H9 (cell line): ENCODE results near the gene ZDHHC24. TPM values are rescaled to one million over a fixed set of nuclear protein-coding genes. Genes with fewer than 3 reads are reported as not detected.
A peak's percentile ranks its signal among the peaks of the same experiment; 100 is the strongest.

Source experiments
- DNase-seq: peaks from one replicate; pipeline ENCODE4 v3.0.0-alpha.2; 2017
- H2AFZ ChIP-seq: one replicate; pipeline ENCODE4 v1.6.1; 2013; ENCODE audit warnings: mild to moderate bottlenecking, low read length, control low read depth, moderate library complexity
- H2AK5ac ChIP-seq: 2 replicates; pipeline ENCODE4 v1.6.1; 2013; ENCODE audit warnings: low read length, control low read depth, mixed read lengths; ENCODE audit not compliant: insufficient read length
- H2BK120ac ChIP-seq: one replicate; pipeline ENCODE4 v1.6.1; 2013; ENCODE audit warnings: low read depth, mild to moderate bottlenecking, low read length, control low read depth, inconsistent platforms; ENCODE audit not compliant: poor library complexity, severe bottlenecking
- H2BK12ac ChIP-seq: 2 replicates; pipeline ENCODE4 v1.6.1; 2013; ENCODE audit warnings: low read length, control low read depth, mixed read lengths, low read depth; ENCODE audit not compliant: insufficient read length
- H2BK15ac ChIP-seq: 2 replicates; pipeline ENCODE4 v1.6.1; 2013; ENCODE audit warnings: low read depth, low read length, control low read depth
- H2BK20ac ChIP-seq: one replicate; pipeline ENCODE4 v1.6.1; 2013; ENCODE audit warnings: low read depth, mild to moderate bottlenecking, low read length, control low read depth, inconsistent platforms; ENCODE audit not compliant: poor library complexity, severe bottlenecking
- H2BK5ac ChIP-seq: 2 replicates; pipeline ENCODE4 v1.6.1; 2013; ENCODE audit warnings: low read length, control low read depth, mixed read lengths; ENCODE audit not compliant: insufficient read length
- H3K14ac ChIP-seq: 2 replicates; pipeline ENCODE4 v1.6.1; 2013; ENCODE audit warnings: low read length, control low read depth; ENCODE audit not compliant: insufficient read depth
- H3K18ac ChIP-seq: 2 replicates; pipeline ENCODE4 v1.6.1; 2013; ENCODE audit warnings: low read depth, mild to moderate bottlenecking, mixed read lengths, low read length, control low read depth; ENCODE audit not compliant: insufficient read length
- H3K23ac ChIP-seq: 2 replicates; pipeline ENCODE4 v1.6.1; 2013; ENCODE audit warnings: low read length, control low read depth, mixed read lengths, low read depth; ENCODE audit not compliant: insufficient read length
- H3K23me2 ChIP-seq: 2 replicates; pipeline ENCODE4 v1.6.1; 2013; ENCODE audit warnings: low read depth, mild to moderate bottlenecking, mixed read lengths, low read length, control low read depth; ENCODE audit not compliant: insufficient read length, poor library complexity, severe bottlenecking
- H3K27ac ChIP-seq: 2 replicates; pipeline ENCODE4 v1.5.1; 2013; ENCODE audit warnings: low read length, control low read depth, mixed read lengths, low read depth; ENCODE audit not compliant: insufficient read length
- H3K27me3 ChIP-seq: 2 replicates; pipeline ENCODE4 v1.6.1; 2013; ENCODE audit warnings: low read length, control low read depth, inconsistent platforms; ENCODE audit not compliant: insufficient read depth
- H3K4ac ChIP-seq: 2 replicates; pipeline ENCODE4 v1.6.1; 2013; ENCODE audit warnings: low read depth, mild to moderate bottlenecking, control low read depth, inconsistent platforms, low read length, moderate library complexity
- H3K4me1 ChIP-seq: 2 replicates; pipeline ENCODE4 v1.6.1; 2013; ENCODE audit warnings: low read length, control low read depth, inconsistent platforms; ENCODE audit not compliant: insufficient read depth
- H3K4me2 ChIP-seq: 2 replicates; pipeline ENCODE4 v1.6.1; 2013; ENCODE audit warnings: low read length, control low read depth, mixed read lengths; ENCODE audit not compliant: insufficient read length, insufficient read depth
- H3K56ac ChIP-seq: 2 replicates; pipeline ENCODE4 v1.6.1; 2013; ENCODE audit warnings: low read depth, mild to moderate bottlenecking, mixed read lengths, low read length, control low read depth; ENCODE audit not compliant: insufficient read length
- H3K79me1 ChIP-seq: 2 replicates; pipeline ENCODE4 v1.6.1; 2013; ENCODE audit warnings: low read depth, mild to moderate bottlenecking, moderate library complexity, low read length, control low read depth, inconsistent platforms; ENCODE audit not compliant: insufficient read depth, poor library complexity, severe bottlenecking
- H3K79me2 ChIP-seq: 2 replicates; pipeline ENCODE4 v1.6.1; 2013; ENCODE audit warnings: low read length, control low read depth, inconsistent platforms; ENCODE audit not compliant: insufficient read depth
- H3K9ac ChIP-seq: 2 replicates; pipeline ENCODE4 v1.6.1; 2013; ENCODE audit warnings: low read length, control low read depth, mixed read lengths; ENCODE audit not compliant: insufficient read length; ENCODE audit errors: extremely low read depth
- H3K9me3 ChIP-seq: one replicate; pipeline ENCODE4 v1.6.1; 2013; ENCODE audit warnings: low read depth, low read length, inconsistent platforms; ENCODE audit not compliant: control insufficient read depth
- H3T11ph ChIP-seq: one replicate; pipeline ENCODE4 v1.6.1; 2013; ENCODE audit warnings: mild to moderate bottlenecking, low read length, control low read depth, inconsistent platforms
- H4K20me1 ChIP-seq: one replicate; pipeline ENCODE4 v1.6.1; 2013; ENCODE audit not compliant: control insufficient read depth, insufficient read length, insufficient read depth
- H4K5ac ChIP-seq: 2 replicates; pipeline ENCODE4 v1.6.1; 2013; ENCODE audit warnings: low read depth, mild to moderate bottlenecking, mixed read lengths, low read length, control low read depth; ENCODE audit not compliant: insufficient read length
- H4K8ac ChIP-seq: replicated peaks from 2 replicates; pipeline ENCODE4 v1.6.1; 2013; ENCODE audit warnings: low read length, control low read depth, mixed read lengths, low read depth; ENCODE audit not compliant: insufficient read length
- H4K91ac ChIP-seq: 2 replicates; pipeline ENCODE4 v1.6.1; 2013; ENCODE audit warnings: low read depth, mild to moderate bottlenecking, moderate library complexity, mixed read lengths, low read length, control low read depth; ENCODE audit not compliant: insufficient read length
- H3K27ac Mint-ChIP-seq, 3 experiments: 2 replicates in 2 of 3; 3 replicates in 1 of 3; pipeline ENCODE4 v1.8.0; 2020 to 2021; ENCODE audit warnings: mixed read lengths in 3 of 3, mild to moderate bottlenecking in 1 of 3, moderate library complexity in 1 of 3
- H3K27me3 Mint-ChIP-seq: 2 replicates; pipeline ENCODE4 v1.8.0; 2021; ENCODE audit warnings: low read depth, mild to moderate bottlenecking, moderate library complexity, mixed read lengths
- H3K36me3 Mint-ChIP-seq, 3 experiments: 2 replicates in 2 of 3; 3 replicates in 1 of 3; pipeline ENCODE4 v1.8.0; 2020 to 2021; ENCODE audit warnings: low read depth in 3 of 3, mixed read lengths in 3 of 3; ENCODE audit not compliant: insufficient read depth in 1 of 3
- H3K4me1 Mint-ChIP-seq, 2 experiments: 2 replicates each; pipeline ENCODE4 v1.8.0; 2020; ENCODE audit warnings: mixed read lengths in 2 of 2
- H3K4me3 Mint-ChIP-seq, 2 experiments: 2 replicates in 1 of 2; 3 replicates in 1 of 2; pipeline ENCODE4 v1.8.0; 2020 to 2021; ENCODE audit warnings: mild to moderate bottlenecking in 2 of 2, mixed read lengths in 2 of 2, moderate library complexity in 1 of 2
- H3K9me3 Mint-ChIP-seq, 2 experiments: 2 replicates in 1 of 2; 3 replicates in 1 of 2; pipeline ENCODE4 v1.8.0; 2020; ENCODE audit warnings: mild to moderate bottlenecking in 2 of 2, mixed read lengths in 2 of 2, moderate library complexity in 1 of 2
- CTCF ChIP-seq: fragments of 200-600 bp; sonication (generic); conservative IDR thresholded peaks from 3 replicates; pipeline ENCODE4 v1.8.0; 2021; ENCODE audit warnings: antibody characterized with exemption, mild to moderate bottlenecking
- WGBS: extraction: QIAGEN DNeasy Blood & Tissue Kit; methylation state at CpG from one replicate; pipeline ENCODE4 v1.1.7; 2013; ENCODE audit warnings: missing lambda C conversion rate, low lambda C conversion rate, mixed read lengths; ENCODE audit not compliant: insufficient read length; ENCODE audit errors: extremely low coverage; 5-methylcytosine and 5-hydroxymethylcytosine counted together
- total RNA-seq: library from RNA; stranded (reverse); gene quantifications from 2 replicates; pipeline ENCODE4 v1.2.1, GENCODE V29; 2021

ZDHHC24 gene
- total RNA-seq, 1 experiment from 2014 or later: 8.9 TPM

- Histone ChIP-seq H3K4me1 (no peaks in the 10 kb centered on the region), H3T11ph (no peak overlapping the region), H3K23ac (no peak overlapping the region), H3K79me1 (no peaks in the 10 kb centered on the region), H3K9me3 (no peaks in the 10 kb centered on the region), H3K27ac (no peak overlapping the region), H2BK120ac (no peak overlapping the region), H3K56ac (no peak overlapping the region), H2BK12ac (no peak overlapping the region), H3K79me2 (no peaks in the 10 kb centered on the region), H2BK15ac (no peak overlapping the region), H4K91ac (no peak overlapping the region), H4K8ac (no peak overlapping the region), H3K18ac (no peak overlapping the region), H2AFZ (no peak overlapping the region), H4K5ac (no peak overlapping the region), H3K27me3 (no peaks in the 10 kb centered on the region), H3K23me2 (peaks cover 13% of the 10 kb centered on the region), H4K20me1 (no peaks in the 10 kb centered on the region), H3K4me2 (no peak overlapping the region), H3K4ac (no peak overlapping the region), H2BK20ac (no peak overlapping the region), H2BK5ac (no peak overlapping the region), H3K9ac (no peak overlapping the region), H2AK5ac (no peak overlapping the region), H3K14ac (no peak overlapping the region)
- WGBS: no CpG with 5 or more reads among the region's 10 CpGs
- H3K4me3 Mint-ChIP-seq: no peak overlapping the region
- H3K9me3 Mint-ChIP-seq: no peaks in the 10 kb centered on the region
- peaks cover 30 to 36% of the 10 kb centered on the region in 2 experiments for H3K4me1 Mint-ChIP-seq
- peaks cover 3 to 19% (median 18%) of the 10 kb centered on the region in 3 experiments; a peak in 5 of 7 replicates for H3K36me3 Mint-ChIP-seq
- TF ChIP-seq CTCF: 0 out of 3 replicates have a peak, but pooled peaks have one; percentile 9
- no peak for DNase-seq
- H3K27me3 Mint-ChIP-seq: no peaks in the 10 kb centered on the region
- H3K27ac Mint-ChIP-seq: peak overlapping the region in 2 of 3 experiments; percentile 31 to 85; a peak in 3 of 7 replicates
Measured at GRCh38 chr11:66476173-66476840, 69.5 kb downstream of the ZDHHC24 start.
